ENCODE data around the gene MGAT4D.

Gene MGAT4D

DNA sequence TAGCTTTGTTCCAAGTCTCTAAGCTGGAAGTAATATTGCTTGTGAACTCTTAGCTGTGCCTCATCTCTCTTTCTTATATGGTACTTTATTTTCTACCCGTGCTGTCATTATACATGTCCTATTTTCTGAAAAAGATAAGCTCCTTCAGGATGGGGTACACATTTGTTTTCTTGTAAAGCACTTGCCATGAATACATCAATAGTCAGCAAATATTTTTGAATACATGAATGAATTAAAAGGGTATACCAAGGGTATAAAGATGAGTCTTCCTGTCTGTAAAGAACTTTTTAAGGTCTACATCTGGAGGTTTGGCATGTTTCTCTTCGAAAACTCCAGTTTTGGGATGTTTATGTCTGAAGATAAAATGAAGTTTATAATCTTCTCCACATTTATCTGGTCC, 98.0 kb downstream of the MGAT4D start:
- TF ChIP-seq, protein P1, sequence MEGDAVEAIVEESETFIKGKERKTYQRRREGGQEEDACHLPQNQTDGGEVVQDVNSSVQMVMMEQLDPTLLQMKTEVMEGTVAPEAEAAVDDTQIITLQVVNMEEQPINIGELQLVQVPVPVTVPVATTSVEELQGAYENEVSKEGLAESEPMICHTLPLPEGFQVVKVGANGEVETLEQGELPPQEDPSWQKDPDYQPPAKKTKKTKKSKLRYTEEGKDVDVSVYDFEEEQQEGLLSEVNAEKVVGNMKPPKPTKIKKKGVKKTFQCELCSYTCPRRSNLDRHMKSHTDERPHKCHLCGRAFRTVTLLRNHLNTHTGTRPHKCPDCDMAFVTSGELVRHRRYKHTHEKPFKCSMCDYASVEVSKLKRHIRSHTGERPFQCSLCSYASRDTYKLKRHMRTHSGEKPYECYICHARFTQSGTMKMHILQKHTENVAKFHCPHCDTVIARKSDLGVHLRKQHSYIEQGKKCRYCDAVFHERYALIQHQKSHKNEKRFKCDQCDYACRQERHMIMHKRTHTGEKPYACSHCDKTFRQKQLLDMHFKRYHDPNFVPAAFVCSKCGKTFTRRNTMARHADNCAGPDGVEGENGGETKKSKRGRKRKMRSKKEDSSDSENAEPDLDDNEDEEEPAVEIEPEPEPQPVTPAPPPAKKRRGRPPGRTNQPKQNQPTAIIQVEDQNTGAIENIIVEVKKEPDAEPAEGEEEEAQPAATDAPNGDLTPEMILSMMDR (IDR thresholded peaks at IDR 0.05) = no peak
- TF ChIP-seq ZFX (IDR thresholded peaks at IDR 0.05; ENCODE audit: borderline replicate concordance) = no peak

DNA sequence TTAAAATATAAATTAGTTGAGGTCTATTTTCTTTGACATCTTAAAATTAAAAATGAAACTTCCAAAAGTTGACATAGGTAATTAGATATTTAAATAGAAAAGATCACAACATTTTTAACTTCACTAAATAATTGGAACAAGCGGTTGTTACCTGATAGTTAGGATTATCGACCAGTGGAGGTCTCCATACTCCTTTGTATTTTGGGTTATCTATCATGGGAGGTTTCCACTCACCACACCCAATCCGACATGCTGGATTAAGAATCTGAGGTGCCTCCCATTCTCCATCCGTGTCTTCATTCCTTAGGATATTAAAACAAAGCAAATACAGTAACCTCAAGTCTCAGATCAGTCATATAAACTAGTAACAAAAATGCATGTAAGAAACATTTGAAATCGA, 102.4 kb downstream of the MGAT4D start:
- TF ChIP-seq, protein P1 (IDR thresholded peaks at IDR 0.05) = no peak
- TF ChIP-seq ZFX (IDR thresholded peaks at IDR 0.05; ENCODE audit: borderline replicate concordance) = no peak
- no peak overlapping the region for H3K27ac ChIP-seq

More for the DNA sequence above, 98.0 kb downstream of the MGAT4D start:
- no peak overlapping the region for H3K27ac ChIP-seq

Measured in 22Rv1 (cell line).